HG03039 (cell line): ENCODE measurements around the gene SMAGP.
A peak's percentile ranks its signal among the peaks of the same experiment; 100 is the strongest.
"Not testable (repeated sequence)": the region's sequence is repeated elsewhere in the genome, so short reads cannot be mapped to it uniquely, and the experiment has no call there.

Experiments used
- ATAC-seq: cut with Tn5 transposase; IDR thresholded peaks from one replicate; pipeline ENCODE4 v1.9.1; 2021; ENCODE audit warnings: mild to moderate bottlenecking, moderate library complexity; ENCODE audit not compliant: unreplicated experiment

Gene SMAGP

GRCh38 chr12:51265024-51265423, 5.2 kb downstream of the SMAGP start:
- ATAC-seq = no peak

GRCh38 chr12:51264297-51264696, 5.9 kb downstream of the SMAGP start:
- no peak for ATAC-seq

- ATAC-seq = no peak
These were observed 6.9 kb downstream of the SMAGP start for GRCh38 chr12:51263341-51263740.

GRCh38 chr12:51262758-51263177, 7.4 kb downstream of the SMAGP start:
- ATAC-seq = no peak

GRCh38 chr12:51259600-51259999, 10.6 kb downstream of the SMAGP start:
- not testable (repeated sequence) for ATAC-seq

- no peak for ATAC-seq
These were observed 15.7 kb downstream of the SMAGP start for GRCh38 chr12:51254536-51254935.

- ATAC-seq = no peak
These were observed 16.9 kb downstream of the SMAGP start for GRCh38 chr12:51253276-51253675.

GRCh38 chr12:51247523-51248206, 22.6 kb downstream of the SMAGP start:
- ATAC-seq = no peak

- ATAC-seq = no peak
These were observed 23.9 kb downstream of the SMAGP start for GRCh38 chr12:51246254-51246853.

- no peak for ATAC-seq
These were observed 24.6 kb downstream of the SMAGP start for GRCh38 chr12:51245476-51246253.

GRCh38 chr12:51244269-51244668, 25.9 kb downstream of the SMAGP start:
- ATAC-seq = no peak

- ATAC-seq = no peak
These were observed 27.3 kb downstream of the SMAGP start for GRCh38 chr12:51242876-51243275.

GRCh38 chr12:51242120-51242519, 28.1 kb downstream of the SMAGP start:
- ATAC-seq = no peak

- no peak for ATAC-seq
These were observed 29.2 kb downstream of the SMAGP start for GRCh38 chr12:51240971-51241370.

GRCh38 chr12:51238510-51239334, 31.5 kb downstream of the SMAGP start, which contains the start of gene DAZAP2:
TSS of gene DAZAP2 (plus strand) at chr12:51238826. CDS start at chr12:51238908, 82 bp downstream.
- ATAC-seq = peak; percentile 91

GRCh38 chr12:51238037-51238509, 32.1 kb downstream of the SMAGP start:
- no peak for ATAC-seq

- no peak for ATAC-seq
These were observed 35.7 kb downstream of the SMAGP start for GRCh38 chr12:51234530-51234929.

GRCh38 chr12:51232642-51233041, 37.6 kb downstream of the SMAGP start:
- no peak for ATAC-seq

GRCh38 chr12:51229116-51229809, 41.0 kb downstream of the SMAGP start:
- no peak for ATAC-seq

- ATAC-seq = no peak
These were observed 42.3 kb downstream of the SMAGP start for GRCh38 chr12:51227962-51228361.
